ENCODE data around the gene CTNNAL1. TPM values are rescaled to one million over a fixed set of nuclear protein-coding genes. Genes with fewer than 3 reads are reported as not detected.
A peak's percentile ranks its signal among the peaks of the same experiment; 100 is the strongest.

The CTNNAL1 gene
- total RNA-seq, 2 experiments from 2014 or later: 4.9 to 5.3 TPM

DNA sequence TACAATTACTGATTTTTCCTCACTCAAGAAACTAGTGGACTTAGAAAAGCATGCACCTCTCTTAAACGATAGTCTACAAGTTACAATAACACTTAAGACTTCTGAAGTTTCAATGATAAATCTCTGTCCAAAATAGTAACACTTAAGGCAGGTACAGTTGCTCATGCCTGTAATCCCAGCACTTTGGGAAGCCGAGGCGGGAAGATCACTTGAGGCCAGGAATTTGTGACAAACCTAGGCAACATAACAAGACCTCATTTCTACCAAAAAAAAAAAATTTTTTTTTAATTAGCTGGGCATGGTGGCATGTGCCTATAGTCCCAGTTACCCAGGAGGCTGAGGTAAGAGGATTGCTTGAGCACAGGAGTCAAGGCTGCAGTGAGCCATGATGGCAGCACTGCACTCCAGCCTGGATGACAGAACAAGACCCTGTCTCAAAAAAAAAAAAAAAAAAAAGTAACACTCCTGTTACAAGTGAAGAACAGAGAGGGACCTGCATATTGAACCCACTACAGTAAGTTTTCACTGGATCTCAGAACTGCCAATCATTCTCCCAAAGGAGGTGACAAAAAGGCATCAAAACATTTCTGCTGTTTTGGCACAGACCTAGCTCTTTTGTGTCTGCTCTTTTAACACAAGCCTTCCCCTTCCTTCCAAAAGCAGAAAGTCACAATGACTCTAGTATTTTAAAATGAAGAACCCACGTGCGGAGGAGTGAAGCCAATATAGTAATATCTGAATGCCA is 75.6 kb downstream of the CTNNAL1 start:
- ChIA-PET CTCF (no interaction called here), POLR2A (no interaction called here)
- Mint-ChIP-seq H3K27ac (no peak overlapping the region), H3K36me3 (ENCODE audit: low read depth) (peaks cover 47% of the 10 kb centered on the region), H3K4me3 (no peak overlapping the region), H3K9me3 (no peaks in the 10 kb centered on the region), H3K4me1 (ENCODE audit: low read depth) (peaks cover 33% of the 10 kb centered on the region), H3K27me3 (no peaks in the 10 kb centered on the region)
- peaks cover 17% of the 10 kb centered on the region for H3K4me1 ChIP-seq (ENCODE audit: insufficient read depth, low read length)
- DNase-seq (no peak), ATAC-seq (ENCODE audit: poor library complexity) (no peak)
- H3K27me3 ChIP-seq (ENCODE audit: control insufficient read depth in 1 of 2, insufficient read depth in 2 of 2, low read length in 2 of 2): no peaks in the 10 kb centered on the region
- H3K4me3 ChIP-seq (ENCODE audit: low read length): no peak overlapping the region
- TF ChIP-seq, protein P1, sequence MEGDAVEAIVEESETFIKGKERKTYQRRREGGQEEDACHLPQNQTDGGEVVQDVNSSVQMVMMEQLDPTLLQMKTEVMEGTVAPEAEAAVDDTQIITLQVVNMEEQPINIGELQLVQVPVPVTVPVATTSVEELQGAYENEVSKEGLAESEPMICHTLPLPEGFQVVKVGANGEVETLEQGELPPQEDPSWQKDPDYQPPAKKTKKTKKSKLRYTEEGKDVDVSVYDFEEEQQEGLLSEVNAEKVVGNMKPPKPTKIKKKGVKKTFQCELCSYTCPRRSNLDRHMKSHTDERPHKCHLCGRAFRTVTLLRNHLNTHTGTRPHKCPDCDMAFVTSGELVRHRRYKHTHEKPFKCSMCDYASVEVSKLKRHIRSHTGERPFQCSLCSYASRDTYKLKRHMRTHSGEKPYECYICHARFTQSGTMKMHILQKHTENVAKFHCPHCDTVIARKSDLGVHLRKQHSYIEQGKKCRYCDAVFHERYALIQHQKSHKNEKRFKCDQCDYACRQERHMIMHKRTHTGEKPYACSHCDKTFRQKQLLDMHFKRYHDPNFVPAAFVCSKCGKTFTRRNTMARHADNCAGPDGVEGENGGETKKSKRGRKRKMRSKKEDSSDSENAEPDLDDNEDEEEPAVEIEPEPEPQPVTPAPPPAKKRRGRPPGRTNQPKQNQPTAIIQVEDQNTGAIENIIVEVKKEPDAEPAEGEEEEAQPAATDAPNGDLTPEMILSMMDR (IDR thresholded peaks at IDR 0.05): no peak
- intact Hi-C loops (cut with DNase I, micrococcal nuclease): loop anchor here in 1 of 2 experiments (10.0 kb wide), 1 partner anchor 1317 kb away; the partner anchor contains the start of gene TXN
- H3K9me3 ChIP-seq (ENCODE audit: control insufficient read depth in 1 of 2, insufficient read depth in 1 of 2, low read length in 2 of 2): no peaks in the 10 kb centered on the region
- peaks cover 7% of the 10 kb centered on the region for H3K36me3 ChIP-seq (ENCODE audit: insufficient read depth, low read length)
- no peak overlapping the region for H3K27ac ChIP-seq (ENCODE audit: low read depth in 1 of 2, low read length in 2 of 2)

DNA sequence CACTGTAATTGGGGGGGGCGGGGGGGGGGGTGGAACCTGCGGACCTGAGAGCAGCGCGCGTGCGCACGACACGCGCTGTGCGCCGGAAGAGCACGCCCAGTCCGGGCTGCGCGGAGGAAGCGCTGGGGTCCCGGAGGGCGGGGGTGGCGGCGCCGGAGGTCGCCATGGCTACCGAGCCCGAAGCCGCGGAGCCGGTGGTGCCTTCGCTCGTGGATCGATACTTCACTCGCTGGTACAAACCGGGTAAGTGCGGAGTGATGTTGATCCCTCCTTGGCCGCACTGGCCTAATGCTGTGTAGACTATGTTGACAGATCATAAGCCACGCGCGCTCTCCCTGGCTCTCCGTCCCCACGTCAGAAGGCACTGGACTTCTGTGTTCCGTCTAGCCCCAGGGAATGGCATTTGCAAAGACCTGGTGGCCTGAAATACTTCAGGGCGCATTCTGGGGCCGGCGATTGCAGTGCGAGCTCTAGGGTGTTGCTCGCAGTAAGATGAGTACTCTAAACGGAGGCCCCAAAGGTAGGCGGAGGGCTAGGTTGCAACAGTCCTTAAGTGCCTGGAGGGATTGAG is 78.9 kb downstream of the CTNNAL1 start, which contains the start of gene ABITRAM:
TSS of gene ABITRAM (plus strand) at position 78 of the 571 bp plus-strand sequence. CDS start at position 165, 87 bp downstream.
- Mint-ChIP-seq H3K4me3 (peak within 1 kb of the TSS; percentile 99), H3K27me3 (no peaks in the 10 kb centered on the region), H3K36me3 (ENCODE audit: low read depth) (peaks cover 46% of the 10 kb centered on the region), H3K9me3 (no peaks in the 10 kb centered on the region), H3K4me1 (ENCODE audit: low read depth) (peaks cover 53% of the 10 kb centered on the region), H3K27ac (peak within 1 kb of the TSS; percentile 95)
- peaks cover 13% of the 10 kb centered on the region for H3K36me3 ChIP-seq (ENCODE audit: insufficient read depth, low read length)
- H3K4me1 ChIP-seq (ENCODE audit: insufficient read depth, low read length): peaks cover 23% of the 10 kb centered on the region
- peak within 1 kb of the TSS; percentile 77 to 93 for H3K27ac ChIP-seq (ENCODE audit: low read depth in 1 of 2, low read length in 2 of 2)
- ATAC-seq (ENCODE audit: poor library complexity): peak; percentile 72
- ChIA-PET CTCF (no interaction called here), POLR2A (interaction anchor here (1.0 to 1.6 kb wide), 5 partner anchors 20 to 185 kb away, joined by 3 to 8 read pairs (median 4); partner anchors contain the start of genes CTNNAL1 and TMEM245)
- peak within 1 kb of the TSS; percentile 97 for H3K4me3 ChIP-seq (ENCODE audit: low read length)
- H3K27me3 ChIP-seq (ENCODE audit: control insufficient read depth in 1 of 2, insufficient read depth in 2 of 2, low read length in 2 of 2): no peaks in the 10 kb centered on the region
- TF ChIP-seq, protein P1 (IDR thresholded peaks at IDR 0.05): no peak
- intact Hi-C loops (cut with DNase I, micrococcal nuclease): loop anchor here (1.0 to 10.0 kb wide), 6 partner anchors 20 to 1320 kb away; partner anchors contain the start of genes CTNNAL1 (in 2 of the 2), EPB41L4B (in 1 of the 2), TMEM245 (in 1 of the 2) and TXN (in 1 of the 2)
- peak in 13 of 14 experiments; percentile 54 to 96 (median 76) for DNase-seq
- H3K9me3 ChIP-seq (ENCODE audit: control insufficient read depth in 1 of 2, insufficient read depth in 1 of 2, low read length in 2 of 2): no peaks in the 10 kb centered on the region

DNA sequence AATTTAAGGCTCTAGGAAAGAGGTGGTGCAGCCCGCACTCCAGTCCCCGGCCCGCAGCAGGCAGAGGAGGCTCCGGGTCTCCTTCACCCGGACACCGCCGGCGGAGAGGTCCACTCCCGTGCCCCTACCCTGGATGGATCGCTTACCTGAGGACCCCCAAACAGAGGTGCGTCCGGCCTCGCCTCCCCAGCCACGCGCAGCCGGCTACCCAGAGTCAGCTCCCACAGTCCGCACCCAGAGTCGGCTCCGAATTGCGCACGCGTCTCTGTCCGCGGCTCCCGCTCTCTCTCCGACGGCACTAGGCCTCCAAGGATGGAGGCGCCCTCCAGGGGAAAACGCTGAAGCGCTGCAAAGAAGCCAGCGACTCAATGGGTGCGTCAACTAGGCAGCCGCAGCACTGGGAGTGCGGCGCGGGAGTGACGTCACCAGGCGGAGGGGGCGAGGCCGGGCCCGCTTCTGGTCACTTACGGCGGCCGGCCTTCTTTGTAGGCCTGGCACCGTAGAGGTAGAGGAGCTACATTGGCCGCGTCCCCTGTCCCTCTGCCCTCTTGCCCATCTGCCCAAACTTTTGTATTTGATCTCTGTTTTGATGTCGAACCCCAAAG is 79.5 kb downstream of the CTNNAL1 start, which contains the start of gene ELP1:
TSS of gene ELP1 (minus strand) at position 407 of the 605 bp plus-strand sequence. CDS start 2,978 bp downstream, outside the sequence.
- Histone ChIP-seq H3K36me3 (ENCODE audit: insufficient read depth, low read length) (peaks cover 15% of the 10 kb centered on the region), H3K9me3 (ENCODE audit: control insufficient read depth in 1 of 2, insufficient read depth in 1 of 2, low read length in 2 of 2) (no peaks in the 10 kb centered on the region), H3K4me3 (ENCODE audit: low read length) (peak within 1 kb of the TSS; percentile 97), H3K27ac (ENCODE audit: low read depth in 1 of 2, low read length in 2 of 2) (peak within 1 kb of the TSS; percentile 77 to 93), H3K27me3 (ENCODE audit: control insufficient read depth in 1 of 2, insufficient read depth in 2 of 2, low read length in 2 of 2) (no peaks in the 10 kb centered on the region), H3K4me1 (ENCODE audit: insufficient read depth, low read length) (peaks cover 23% of the 10 kb centered on the region)
- peak within 1 kb of the TSS; percentile 99 for H3K4me3 Mint-ChIP-seq
- ATAC-seq (ENCODE audit: poor library complexity) (peak; percentile 88), DNase-seq (peak; percentile 83 to 97 (median 90))
- H3K27me3 Mint-ChIP-seq: no peaks in the 10 kb centered on the region
- no peaks in the 10 kb centered on the region for H3K9me3 Mint-ChIP-seq
- ChIA-PET POLR2A (interaction anchor here (1.0 to 1.6 kb wide), 5 partner anchors 20 to 185 kb away, joined by 3 to 8 read pairs (median 4); partner anchors contain the start of genes CTNNAL1 and TMEM245), CTCF (no interaction called here)
- intact Hi-C loops (cut with DNase I, micrococcal nuclease): loop anchor here (1.0 to 10.0 kb wide), 7 partner anchors 20 to 1321 kb away; partner anchors contain the start of genes CTNNAL1 (in 2 of the 2), TMEM245 (in 2 of the 2), EPB41L4B (in 1 of the 2) and TXN (in 1 of the 2)
- H3K4me1 Mint-ChIP-seq (ENCODE audit: low read depth): peaks cover 57% of the 10 kb centered on the region
- peaks cover 44% of the 10 kb centered on the region for H3K36me3 Mint-ChIP-seq (ENCODE audit: low read depth)
- TF ChIP-seq, protein P1 (IDR thresholded peaks at IDR 0.05): peak; percentile 39
- H3K27ac Mint-ChIP-seq: peak within 1 kb of the TSS; percentile 95
